Stimulated activated CD8-positive, alpha-beta memory T cell treated with anti-CD3 and anti-CD28 coated beads, Interleukin-4, amount 100 ng/mL, for 24 hours (primary cell): ENCODE results near the gene RBMS3.
"Not testable (repeated sequence)": the region's sequence is repeated elsewhere in the genome, so short reads cannot be mapped to it uniquely, and the experiment has no call there.

Source experiments
- DNase-seq: peaks from one replicate; pipeline ENCODE4 v3.0.0-alpha.2; 2020; ENCODE audit warnings: low read depth

Gene RBMS3

DNA sequence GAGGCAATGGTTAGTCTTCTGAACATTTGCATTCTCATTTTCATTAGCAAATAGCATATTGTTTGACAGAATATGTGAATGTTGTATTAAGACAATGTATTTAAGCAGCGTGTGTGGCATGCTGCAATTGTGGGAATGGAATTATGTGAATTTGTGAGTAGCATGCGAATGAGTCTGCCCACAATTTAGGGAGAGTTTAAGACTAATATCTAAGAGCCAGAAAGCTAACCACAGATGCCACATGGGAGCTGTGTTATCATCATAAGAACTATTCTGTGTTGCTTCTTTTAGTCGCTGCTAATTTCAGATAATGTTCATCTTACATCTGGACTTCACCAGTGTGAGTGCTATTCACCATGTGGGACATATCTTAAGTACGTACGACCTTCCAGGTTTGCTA, 494.5 kb downstream of the RBMS3 start:
- no peak for DNase-seq

DNA sequence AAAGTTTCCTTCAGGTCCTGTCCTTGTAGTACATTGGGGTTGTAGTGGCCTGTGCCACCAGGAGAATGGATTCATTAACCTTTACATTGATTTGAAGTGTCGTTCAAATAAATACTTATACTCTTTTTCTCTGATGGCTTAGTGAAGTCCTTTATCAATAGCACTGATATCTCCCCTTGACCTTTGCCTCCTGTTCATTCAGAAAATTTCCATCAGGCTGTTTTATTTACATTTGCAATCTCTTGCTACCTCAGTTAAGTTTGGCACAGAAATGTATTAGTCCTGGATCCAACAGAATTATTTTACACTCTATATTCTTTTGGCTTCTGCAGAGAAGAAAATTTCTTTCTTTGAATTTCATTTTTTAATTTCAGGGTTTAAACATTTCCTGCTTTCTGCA, 497.0 kb downstream of the RBMS3 start:
- no peak for DNase-seq

DNA sequence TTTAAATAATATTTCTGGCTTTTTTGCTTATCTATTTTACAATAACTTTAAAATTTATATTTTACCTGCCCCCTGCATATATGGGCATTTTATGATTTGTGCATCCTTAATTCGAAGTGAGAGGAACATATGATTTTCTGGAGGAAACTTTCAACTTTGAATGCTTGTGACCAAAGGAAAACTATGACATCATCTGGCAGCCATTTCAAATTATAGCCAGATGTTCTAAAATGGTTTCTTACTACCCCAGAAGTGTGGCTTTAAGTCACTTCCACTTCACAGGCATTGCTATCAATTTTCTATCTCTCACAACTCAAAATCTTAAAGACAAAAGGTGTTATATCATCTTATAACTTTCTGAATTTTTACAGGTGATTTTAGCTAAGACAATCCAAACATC, 508.8 kb downstream of the RBMS3 start:
- no peak for DNase-seq

DNA sequence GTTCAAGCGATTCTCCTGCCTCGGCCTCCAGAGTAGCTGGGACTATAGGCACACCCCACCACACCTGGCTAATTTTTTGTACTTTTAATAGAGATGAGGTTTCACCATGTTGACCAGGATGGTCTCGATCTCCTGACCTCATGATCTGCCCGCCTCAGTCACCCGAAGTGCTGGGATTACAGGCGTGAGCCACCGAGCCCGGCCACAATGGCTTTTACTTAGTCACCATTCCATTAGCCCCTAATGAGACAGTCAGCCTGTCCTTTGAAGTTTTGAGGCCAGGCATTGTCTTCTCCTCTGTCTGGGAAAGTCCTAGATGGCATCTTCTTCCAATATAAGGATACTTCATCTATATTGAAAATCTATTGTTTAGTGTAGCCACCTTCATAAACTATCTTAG, 515.9 kb downstream of the RBMS3 start:
- DNase-seq, result no peak

DNA sequence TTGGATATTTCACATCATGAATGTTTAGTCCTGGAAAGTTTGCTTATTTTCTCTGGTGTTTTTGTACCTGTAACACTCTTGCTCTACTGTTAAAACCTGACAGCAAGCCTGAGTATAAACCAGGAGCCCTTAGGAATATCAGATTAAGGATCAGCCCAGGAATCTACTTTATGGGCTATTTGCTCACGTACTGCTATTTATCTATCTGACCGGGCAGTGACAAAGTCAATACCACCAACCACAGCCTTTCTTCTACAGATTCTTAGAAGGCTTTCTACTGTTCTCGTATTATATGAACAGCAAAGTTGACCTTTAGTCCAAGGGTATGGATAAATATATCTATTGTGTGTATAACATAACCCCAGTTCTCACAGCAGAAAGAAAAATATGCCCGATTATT, 521.2 kb downstream of the RBMS3 start:
- no peak for DNase-seq

DNA sequence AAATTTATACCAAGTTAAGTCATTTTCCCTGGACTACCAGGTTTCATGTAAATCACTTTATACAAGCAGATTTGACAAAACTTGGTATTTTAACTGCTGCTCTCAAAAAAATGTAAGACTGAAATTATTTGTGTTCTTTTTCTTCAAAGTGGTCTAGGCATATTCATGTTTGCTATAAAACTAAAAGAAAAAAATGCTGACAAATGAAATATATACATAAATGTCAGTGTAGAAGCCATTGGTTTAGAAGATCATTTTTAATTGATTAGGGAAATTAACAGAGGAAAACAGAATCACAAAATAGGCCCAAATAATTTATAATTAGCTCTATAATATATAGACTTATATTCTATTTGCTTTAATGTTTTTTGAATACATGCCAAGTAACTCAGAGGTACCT, 523.2 kb downstream of the RBMS3 start:
- DNase-seq, result no peak

DNA sequence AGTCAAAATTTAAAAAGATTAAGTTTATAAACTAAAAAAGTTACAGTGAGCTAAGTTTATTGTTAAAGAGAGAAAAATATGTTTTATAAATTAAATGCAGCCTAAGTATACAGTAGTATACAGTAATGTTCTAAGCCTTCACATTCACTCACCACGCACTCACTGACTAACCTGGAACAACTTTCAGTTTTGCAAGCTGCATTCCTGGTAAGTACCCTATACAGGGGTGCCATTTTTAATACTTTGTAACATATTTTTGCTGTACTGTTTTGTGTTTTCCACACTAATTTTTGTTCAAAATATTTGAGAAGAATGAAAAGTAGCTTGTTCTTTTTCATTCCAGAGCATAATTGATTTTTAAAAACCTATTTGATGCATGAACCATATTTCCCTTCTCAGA, 524.9 kb downstream of the RBMS3 start:
- DNase-seq, result no peak

DNA sequence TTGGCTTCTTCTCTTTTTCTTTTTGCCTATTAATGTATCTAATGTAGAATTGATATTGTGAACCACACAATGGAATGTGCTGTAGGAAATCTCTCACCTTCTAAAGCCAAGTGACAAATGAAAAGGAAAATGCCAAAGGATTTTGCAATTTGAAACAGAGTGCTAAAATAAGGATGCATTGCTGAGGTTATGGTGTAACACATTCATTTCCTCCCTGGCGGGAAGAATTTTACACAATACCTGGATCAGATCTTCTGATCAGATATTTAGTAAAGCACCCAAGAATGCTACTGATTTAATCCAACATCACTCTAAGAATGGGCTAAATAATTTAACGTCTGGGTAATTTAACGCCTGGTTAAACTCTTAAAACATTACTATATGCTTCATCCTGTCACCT, 527.5 kb downstream of the RBMS3 start:
- DNase-seq, result not testable (repeated sequence)

DNA sequence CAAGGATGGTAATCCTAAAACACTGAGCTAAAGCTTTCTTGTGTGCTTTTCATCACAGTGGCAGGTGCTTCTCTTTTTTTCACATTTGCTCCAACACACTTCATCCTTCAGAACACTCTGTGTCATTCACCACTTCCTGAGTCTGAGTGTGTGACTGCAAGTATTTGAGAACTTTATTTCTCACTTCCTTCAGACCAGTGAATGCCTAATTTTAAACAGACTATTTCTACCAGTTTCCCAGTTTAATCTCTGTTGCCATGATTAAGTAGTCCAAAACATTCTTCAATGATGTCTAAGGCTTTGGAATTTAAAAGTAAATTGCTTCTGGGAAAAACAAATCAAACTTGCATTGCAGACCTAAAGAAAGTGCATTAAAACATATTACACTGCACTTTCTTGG, 541.2 kb downstream of the RBMS3 start:
- no peak for DNase-seq

DNA sequence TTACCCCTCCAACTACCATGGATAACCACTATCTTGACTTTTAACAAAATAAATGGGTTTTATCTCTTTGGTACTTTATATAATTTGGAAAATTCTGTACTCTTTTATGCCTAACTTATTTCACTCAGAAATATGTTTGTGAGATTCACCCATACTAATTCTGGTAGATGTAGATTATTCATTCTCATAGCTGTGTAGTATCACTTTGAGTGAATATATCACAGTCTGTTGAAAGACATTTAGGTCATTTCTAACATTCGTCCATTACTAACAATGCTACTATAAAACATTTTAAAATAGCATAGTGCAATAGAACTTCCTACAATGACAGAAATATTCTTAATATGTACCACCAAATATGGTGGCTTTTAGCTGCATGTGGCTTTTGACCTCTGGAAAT, 542.4 kb downstream of the RBMS3 start:
- DNase-seq, result no peak

DNA sequence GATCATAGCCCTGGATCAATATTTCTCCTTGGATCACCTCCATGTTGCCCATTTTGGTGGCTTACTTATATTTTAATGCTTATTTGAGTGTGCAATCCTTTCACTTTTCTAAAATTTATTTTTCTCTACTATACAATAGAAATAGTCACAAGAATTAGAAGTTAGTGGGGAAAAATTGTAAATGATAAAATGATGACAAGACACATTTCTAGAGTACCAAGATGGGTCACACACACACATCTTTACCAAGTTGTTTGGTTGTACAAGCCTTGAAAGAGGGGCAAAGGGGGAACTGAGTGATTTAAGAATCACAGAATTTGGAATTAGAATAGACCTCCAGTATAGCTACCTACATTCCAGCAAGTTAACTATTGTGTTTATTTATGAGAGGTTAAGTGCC, 545.8 kb downstream of the RBMS3 start:
- DNase-seq, result no peak

DNA sequence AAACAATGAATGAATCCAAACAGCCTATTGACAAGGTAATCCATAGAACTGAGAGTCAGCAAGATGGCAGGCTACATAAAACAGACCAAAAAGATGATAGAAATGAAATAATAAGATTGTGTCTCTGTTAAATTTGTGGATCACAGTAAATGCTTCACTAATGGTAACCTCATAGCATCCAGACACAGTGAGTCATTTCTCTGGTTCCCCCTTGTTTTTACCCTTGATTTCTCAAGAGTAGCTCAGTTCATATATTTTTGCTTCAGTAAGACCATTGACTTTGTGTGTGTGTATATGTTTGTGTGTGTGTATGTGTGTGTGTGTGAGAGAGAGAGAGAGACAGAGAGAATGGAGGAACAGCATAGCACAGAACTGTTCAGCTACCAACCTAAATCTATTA, 546.9 kb downstream of the RBMS3 start:
- no peak for DNase-seq

DNA sequence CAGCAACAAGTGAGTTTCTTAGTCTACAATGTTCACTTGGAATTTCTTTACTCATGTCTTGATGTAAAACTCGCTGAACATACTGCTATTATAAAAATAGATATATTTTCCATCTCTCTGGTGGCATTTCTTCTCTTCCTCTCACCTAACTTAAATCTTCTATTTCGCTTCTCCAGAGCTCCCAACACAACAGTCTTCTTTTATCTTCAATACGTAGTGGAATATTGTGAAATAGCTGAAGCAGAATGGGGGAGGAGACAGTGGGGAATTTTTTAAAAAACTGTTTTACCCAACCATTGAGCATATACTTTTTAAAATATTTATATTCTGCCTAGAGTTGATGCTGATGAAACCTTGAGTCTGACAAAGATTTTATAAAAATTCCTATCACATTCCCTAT, 548.5 kb downstream of the RBMS3 start:
- no peak for DNase-seq

DNA sequence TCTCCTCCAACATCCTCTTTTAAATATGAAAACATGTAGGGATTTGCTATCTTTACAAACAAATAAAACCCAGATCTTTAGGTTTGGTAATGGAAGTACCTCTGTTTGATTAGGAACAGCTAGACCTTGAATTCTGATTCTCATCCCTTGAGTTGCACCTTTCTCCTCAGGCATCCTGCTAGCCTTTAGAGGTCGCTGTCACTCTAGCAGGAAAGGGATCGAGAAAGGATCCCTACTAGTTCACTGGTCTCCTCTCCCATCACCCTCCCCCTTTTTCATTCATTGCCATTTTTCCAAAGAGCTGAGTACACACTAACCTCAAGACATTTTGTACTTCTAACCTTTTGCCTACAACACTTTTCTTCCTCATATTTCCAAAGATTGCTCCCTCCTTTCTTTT, 569.8 kb downstream of the RBMS3 start:
- DNase-seq, result no peak

DNA sequence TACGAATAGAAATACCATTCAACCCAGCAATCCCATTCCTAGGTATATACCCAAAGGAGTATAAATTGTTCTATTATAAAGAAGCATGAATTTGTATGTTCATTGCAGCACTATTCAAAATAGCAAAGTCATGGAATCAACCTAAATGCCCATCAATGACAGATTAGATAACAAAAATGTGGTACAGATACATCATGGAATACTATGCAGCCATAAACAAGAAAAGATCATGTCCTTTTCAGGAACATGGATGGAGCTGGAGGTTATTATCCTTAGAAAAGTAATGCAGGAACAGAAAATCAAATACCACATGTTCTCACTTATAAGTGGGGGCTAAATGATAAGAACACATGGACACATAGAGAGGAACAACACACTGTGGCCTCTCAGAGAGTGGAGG, 571.9 kb downstream of the RBMS3 start:
- DNase-seq, result no peak

DNA sequence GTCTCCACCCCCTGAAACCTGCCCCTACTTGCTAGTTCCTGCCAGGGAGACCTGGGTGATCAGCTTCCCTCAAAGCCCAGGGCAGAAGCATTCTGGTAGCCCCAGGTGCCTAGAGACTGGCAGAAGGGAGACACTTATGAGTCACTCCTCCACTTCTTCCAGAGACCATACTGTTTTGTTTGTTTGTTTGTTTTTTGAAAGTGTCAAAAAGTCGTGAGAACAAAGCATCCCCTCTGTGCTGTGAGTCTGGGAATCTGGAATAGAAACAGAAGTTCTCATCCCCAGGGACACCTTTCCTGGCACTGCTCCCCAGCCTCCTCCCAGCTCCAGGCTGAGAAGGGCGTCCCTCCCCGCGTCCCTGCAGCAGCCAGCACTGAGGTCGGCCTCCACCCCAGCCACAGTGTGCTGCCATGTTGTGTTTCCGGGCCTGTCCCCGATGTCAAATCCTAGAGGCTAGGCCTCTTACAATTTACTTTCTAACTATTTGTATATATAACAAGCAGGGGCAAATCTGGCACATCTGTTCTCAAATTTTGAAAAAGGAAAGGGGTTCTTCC, 573.0 kb downstream of the RBMS3 start:
- DNase-seq, result no peak

DNA sequence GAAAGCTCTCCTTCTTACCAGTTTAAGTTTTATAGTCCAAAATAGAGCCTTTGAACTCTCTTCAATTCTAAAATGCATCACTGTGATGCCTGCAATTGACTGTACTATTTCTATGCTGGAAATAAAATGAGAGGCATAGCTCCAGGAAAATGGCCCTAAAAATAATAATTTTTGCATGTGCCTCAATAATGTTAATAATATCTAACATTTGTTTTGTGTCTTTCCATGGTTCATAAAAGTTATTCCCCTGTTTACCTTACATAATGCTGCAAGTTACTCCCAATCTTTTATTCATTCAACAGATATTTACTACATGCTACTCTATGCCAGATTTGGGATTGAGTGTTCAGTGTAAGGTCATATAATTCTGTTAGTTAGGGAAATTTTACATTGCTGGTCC, 574.0 kb downstream of the RBMS3 start:
- no peak for DNase-seq

DNA sequence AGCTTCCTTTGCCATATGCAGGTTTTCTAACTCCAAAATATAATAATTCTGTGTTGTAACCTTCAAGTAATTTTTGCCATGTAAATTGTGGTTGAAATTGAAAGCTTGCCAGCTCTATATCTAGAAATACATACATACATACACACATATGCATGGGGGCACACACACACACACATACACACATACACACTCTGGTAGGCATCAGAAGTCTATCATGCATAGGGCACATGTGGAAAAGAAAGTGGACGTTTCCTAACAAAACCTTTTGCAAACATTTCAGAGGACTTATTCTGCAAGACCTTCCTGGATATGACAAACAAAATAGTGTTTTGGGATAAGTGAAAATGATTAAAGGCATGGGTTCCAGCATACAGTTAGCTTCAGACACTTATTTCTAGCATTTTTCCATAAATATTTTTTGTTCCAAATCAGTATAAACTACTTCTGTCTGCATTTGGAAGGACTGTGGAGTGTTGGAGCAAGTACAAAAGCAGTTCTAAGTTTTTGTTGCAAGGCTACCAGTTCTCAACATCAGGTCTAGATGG, 578.9 kb downstream of the RBMS3 start:
- no peak for DNase-seq

DNA sequence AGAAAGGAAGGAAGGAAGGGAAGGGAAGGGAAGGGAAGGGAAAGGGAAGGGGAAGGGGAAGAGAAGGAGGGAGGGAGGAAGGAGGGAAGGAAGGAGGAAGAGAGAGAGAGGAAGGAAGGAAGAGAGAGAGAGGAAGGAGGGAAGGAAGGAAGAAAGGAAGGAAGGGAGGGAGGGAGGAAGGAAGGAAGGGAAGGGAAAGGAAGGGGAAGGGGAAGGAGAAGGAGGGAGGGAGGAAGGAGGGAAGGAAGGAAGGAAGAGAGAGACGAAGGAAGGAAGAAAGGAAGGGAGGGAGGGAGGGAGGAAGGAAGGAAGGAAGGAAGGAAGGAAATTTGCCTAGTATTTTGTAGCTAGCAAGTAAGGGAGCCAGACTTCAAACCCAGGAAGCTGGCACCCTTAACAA, 583.9 kb downstream of the RBMS3 start:
- DNase-seq, result no peak

DNA sequence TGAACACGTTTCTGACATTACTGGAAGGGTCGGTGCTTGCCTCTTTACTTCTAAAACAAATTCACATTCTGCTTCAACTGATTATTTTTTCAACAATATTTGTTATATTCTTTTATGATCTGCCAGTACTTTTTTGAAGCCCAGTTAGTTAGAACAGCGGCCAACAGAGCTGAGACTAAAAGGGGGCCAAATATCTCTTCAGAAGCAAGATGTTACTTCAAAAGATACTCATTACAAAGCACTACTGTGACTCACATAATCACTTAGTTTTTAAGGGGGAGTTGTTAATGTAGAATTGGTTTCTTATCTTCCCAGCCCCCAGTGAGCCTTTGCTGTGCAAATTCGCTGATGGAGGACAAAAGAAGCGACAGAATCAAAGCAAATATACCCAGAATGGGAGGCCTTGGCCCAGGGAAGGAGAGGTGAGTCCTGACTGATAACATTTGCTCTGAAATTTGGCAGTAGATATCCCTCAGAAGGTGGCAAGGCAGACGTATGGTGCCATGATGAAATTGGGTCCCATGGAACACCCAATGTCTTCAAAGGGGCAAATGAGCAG, 587.8 kb downstream of the RBMS3 start:
- DNase-seq, result no peak

DNA sequence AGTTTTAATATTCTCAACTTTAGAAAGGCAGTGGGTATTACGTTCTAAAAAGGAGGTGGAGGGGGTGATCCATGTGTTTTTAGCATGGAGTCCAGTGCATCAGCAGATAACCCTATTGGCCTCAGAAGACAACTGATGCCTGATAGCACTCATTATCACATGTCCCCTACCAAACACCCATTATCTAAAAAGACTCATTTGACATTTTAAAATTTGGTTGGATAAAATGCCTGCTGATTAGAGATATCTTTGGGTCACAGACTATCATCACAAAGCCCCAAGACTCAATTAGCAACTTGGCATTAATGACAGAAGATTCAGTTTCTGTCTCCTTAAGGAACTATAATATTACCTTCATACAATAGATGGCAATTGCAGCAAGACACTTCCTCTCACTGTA, 589.3 kb downstream of the RBMS3 start:
- DNase-seq, result no peak

DNA sequence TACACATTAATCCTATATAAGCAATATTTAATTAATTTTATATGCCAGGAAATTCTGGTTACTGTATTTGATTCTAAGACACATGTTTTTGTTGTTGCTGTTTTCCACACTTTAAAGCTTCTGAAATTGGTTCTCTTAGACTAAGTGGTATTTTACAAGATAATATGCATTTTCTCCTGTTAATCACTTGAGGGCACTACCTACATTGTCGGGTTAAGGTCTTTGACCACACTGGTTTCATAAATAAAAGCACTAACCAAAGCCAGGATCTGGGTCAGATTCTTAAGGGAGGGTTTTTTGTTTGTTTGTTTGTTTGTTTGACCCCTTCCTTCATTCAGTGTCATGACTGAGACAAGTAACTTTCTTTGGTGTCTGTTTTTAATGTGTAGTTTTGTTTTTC, 590.2 kb downstream of the RBMS3 start:
- no peak for DNase-seq

DNA sequence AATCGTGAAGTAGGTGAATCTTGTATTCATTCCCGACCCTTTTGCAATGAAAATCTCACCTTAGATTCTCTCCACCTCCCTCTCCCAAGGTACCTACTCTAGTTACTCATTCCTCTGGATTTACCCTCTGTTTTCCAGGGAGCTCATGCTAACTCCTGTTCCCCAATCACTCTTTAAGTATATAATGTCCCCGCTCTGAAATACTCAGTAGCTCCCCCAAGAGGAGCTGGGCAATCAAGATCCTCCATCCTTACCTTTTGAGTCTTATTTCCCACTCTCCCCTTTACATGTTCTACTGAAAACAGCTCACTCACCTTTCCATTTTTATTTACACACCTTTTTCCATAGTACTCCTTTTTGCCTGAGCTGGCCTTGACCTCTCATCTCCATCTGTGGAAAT, 599.9 kb downstream of the RBMS3 start:
- DNase-seq, result no peak

DNA sequence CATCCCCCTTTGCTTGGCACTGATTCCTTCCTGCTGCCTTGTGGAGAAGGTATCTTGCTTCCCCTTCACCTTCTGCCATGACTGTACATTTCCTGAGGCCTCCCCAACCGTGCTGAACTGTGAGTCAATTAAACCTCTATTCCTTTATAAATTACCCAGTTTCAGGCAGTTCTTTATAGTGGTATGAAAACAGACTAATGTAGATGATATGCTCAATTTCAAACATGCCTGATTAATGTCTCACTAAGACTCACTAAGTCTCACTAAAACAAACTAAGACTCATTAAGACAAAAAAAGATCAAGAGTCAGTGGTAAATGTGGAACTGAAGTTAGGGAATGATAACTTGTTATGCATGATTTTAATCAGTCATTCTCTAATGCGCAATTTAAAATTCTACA, 606.6 kb downstream of the RBMS3 start:
- DNase-seq, result no peak

DNA sequence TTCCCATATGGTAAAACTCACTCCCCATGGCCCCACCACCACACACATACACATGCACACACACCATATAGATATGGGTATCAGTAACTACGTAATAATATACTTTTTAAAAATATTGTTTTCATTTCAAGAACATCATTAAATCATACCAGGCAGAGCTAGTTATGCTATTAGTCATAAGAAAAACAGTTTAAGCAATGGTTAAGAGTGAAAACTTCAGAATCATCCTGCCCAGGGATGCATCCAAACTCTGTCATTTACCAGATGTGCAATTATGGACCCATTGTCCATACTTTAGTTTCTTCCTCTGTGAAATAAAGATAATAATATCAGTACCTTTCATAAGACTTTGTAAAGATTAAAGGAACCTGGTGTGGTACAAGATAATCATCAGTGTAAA, 608.3 kb downstream of the RBMS3 start:
- DNase-seq, result no peak
